Hepatocyte (in vitro differentiated cells): ENCODE data around the gene ABLIM2.

Experiments
- CTCF ChIP-seq: fragments of 200-600 bp; sonication (generic); IDR thresholded peaks from 2 replicates; pipeline ENCODE4 v1.5.1; 2016; ENCODE audit warnings: antibody characterized with exemption, mild to moderate bottlenecking; ENCODE audit not compliant: poor library complexity
- EZH2 ChIP-seq: fragments of 200-600 bp; sonication (generic); IDR thresholded peaks from 2 replicates; pipeline ENCODE4 v1.6.1; 2016; ENCODE audit warnings: antibody characterized with exemption, mild to moderate bottlenecking, borderline replicate concordance

GRCh38 chr4:8063974-8064563 lies 94.5 kb downstream of the ABLIM2 start:
- TF ChIP-seq EZH2 (no peak), CTCF (no peak)
